Esophagus squamous epithelium (tissue), 5 donors: ENCODE data around the gene NFE2. TPM values are rescaled to one million over a fixed set of nuclear protein-coding genes. Genes with fewer than 3 reads are reported as not detected.
"Not testable (repeated sequence)": the region's sequence is repeated elsewhere in the genome, so short reads cannot be mapped to it uniquely, and the experiment has no call there.

Source experiments
- DNase-seq: peaks from one replicate; lab custom pipeline; 2025; lab: John Stamatoyannopoulos, UW
- H3K27ac ChIP-seq, 4 donors: fragments of 200-600 bp; sonication (generic); one replicate each; pipeline ENCODE4 v1.5.1; 2016 to 2019; ENCODE audit warnings: mild to moderate bottlenecking in 1 of 4
- H3K27me3 ChIP-seq, 4 donors: fragments of 200-600 bp; sonication (generic); 1 replicate in 3 of 4; 2 replicates in 1 of 4; pipeline versions ENCODE4 v1.5.1 to v1.6.0; 2017 to 2021; ENCODE audit warnings: antibody characterized with exemption in 1 of 4
- H3K36me3 ChIP-seq, 3 donors: fragments of 200-600 bp; sonication (generic); one replicate each; pipeline ENCODE4 v1.5.1; 2016 to 2019
- H3K4me1 ChIP-seq, 3 donors: fragments of 200-600 bp; sonication (generic); one replicate each; pipeline ENCODE4 v1.5.1; 2017 to 2019
- H3K4me3 ChIP-seq, 4 donors: fragments of 200-600 bp; sonication (generic); 1 replicate in 3 of 4; 2 replicates in 1 of 4; pipeline ENCODE4 v1.5.1; 2016 to 2019; ENCODE audit warnings: mild to moderate bottlenecking in 2 of 4, moderate library complexity in 1 of 4
- H3K9me3 ChIP-seq, 3 donors: fragments of 200-600 bp; sonication (generic); one replicate each; pipeline ENCODE4 v1.5.1; 2016 to 2019
- CTCF ChIP-seq, 6 experiments: fragments of 450-650 bp in 4 of 6; fragments of 200-600 bp in 2 of 6; sonication (generic) in 2 of 6; IDR thresholded peaks; one replicate each; pipeline ENCODE4 v1.5.1; 2016 to 2019; ENCODE audit warnings: antibody characterized with exemption in 6 of 6, mild to moderate bottlenecking in 4 of 6, moderate library complexity in 4 of 6
- POLR2A ChIP-seq, 4 donors: fragments of 450-650 bp; IDR thresholded peaks; one replicate each; pipeline ENCODE4 v1.6.1; 2017; ENCODE audit warnings: antibody characterized with exemption in 4 of 4, mild to moderate bottlenecking in 4 of 4, moderate library complexity in 3 of 4
- WGBS, 2 donors: methylation state at CpG; one replicate each; pipeline ENCODE4 v1.1.5; 2018; 5-methylcytosine and 5-hydroxymethylcytosine counted together
- intact Hi-C: fragments of 100-400 bp; cut with DNase I; formaldehyde crosslinking; loops from one replicate; pipeline ENCODE4 v1.15.0; 2022
- total RNA-seq, 4 donors: library from RNA; depleted of rRNA; stranded (reverse); fragments of >200 nt; gene quantifications; one replicate each; pipeline ENCODE4 v1.1.0, GENCODE V29; 2016
- donor health status: DM: yes; HTN: yes; CAD: no.

The NFE2 gene
- total RNA-seq, 4 donors from 2014 or later: 0.15 to 0.44 (median 0.38) TPM; not detected in 1

DNA sequence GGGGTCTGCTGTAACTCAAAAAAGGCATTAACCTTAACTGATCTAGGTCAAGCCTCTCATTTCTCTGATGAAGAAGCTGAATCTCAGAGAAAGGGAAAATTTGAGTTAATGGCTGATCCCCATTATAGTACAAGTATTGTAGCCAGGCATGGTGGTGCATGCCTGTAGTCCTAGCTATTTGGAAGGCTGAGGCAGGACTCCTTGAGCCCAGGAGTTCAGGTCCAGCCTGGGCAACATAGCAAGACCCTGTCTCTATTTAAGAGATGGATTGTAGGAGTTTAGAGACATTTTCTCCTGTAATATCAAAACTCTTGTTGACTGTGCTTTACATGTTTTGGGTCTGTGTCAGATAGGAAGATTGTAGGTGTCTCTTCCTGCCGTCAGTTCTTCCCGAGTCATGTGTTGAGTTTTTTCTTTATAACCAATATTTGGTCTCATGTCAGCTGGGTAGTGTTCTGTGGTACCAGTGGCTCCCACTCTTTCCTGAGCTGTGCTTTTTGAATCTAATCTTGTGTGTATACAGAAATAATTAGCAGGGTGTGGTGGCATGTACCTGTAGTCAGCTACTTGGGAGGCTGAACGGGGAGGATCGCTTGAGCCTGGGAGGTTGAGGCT, 32.7 kb upstream of the NFE2 start:
- TF ChIP-seq POLR2A (IDR thresholded peaks at IDR 0.05): no peak
- peaks cover 0 to 12% (median 0%) of the 10 kb centered on the region in 3 donors for H3K36me3 ChIP-seq
- H3K27ac ChIP-seq: no peak overlapping the region
- H3K9me3 ChIP-seq: no peaks in the 10 kb centered on the region
- H3K27me3 ChIP-seq: no peaks in the 10 kb centered on the region
- H3K4me1 ChIP-seq: peaks cover 14 to 68% (median 18%) of the 10 kb centered on the region in 3 donors
- intact Hi-C loops: no loop called here
- H3K4me3 ChIP-seq: no peak overlapping the region
- no peak for DNase-seq
- 93 to 96% methylated on average over 4 of the region's 4 CpGs for WGBS, 2 donors

DNA sequence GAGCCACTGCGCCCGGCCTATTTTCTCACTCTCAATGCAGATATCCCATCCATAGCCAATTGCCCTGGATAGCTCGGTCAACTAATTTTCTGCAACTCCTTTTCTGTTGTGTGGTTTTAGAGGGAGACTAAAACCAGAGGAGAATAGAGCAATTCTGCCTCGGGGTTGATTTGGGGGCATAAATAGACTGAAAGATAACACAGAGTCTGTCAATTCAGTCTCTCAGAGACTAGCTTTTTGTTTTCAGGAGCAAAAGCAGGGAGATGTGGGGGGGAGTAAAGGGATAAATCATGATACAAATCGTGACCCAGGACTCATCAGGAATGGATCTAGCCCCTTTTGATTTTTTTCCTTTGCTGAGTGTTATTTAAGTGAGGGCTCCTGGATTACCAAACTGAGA, 30.6 kb upstream of the NFE2 start:
- WGBS, 2 donors: 80 to 95% methylated on average over 4 to 5 of the region's 5 CpGs
- Histone ChIP-seq H3K4me3 (no peak overlapping the region), H3K4me1 (peaks cover 6 to 68% (median 11%) of the 10 kb centered on the region in 3 donors), H3K27ac (no peak overlapping the region), H3K27me3 (no peaks in the 10 kb centered on the region), H3K36me3 (peaks cover 0 to 12% (median 0%) of the 10 kb centered on the region in 3 donors), H3K9me3 (no peaks in the 10 kb centered on the region)
- TF ChIP-seq CTCF (IDR thresholded peaks at IDR 0.05): no peak
- no peak for TF ChIP-seq POLR2A (IDR thresholded peaks at IDR 0.05)
- no peak for DNase-seq
- intact Hi-C loops: no loop called here

DNA sequence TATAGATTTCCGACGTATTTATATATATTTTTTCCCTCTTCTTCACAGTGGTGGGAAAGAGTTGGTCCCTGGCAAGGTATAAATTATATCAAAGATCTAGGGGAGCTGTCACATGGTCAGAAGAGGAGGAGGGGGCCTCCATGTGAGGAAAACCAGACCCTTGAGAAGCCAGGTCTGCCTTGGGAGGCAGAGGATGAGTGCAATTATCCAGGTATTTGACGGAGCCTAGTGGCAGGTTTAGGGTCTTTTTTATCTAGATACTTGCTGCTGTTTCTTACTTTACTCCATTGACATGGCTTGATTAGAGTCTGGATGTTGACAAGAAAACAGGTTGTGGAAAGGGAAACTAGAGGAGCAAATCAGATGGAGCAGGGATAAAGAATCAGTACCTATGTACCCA, 29.6 kb upstream of the NFE2 start:
- peaks cover 6 to 74% (median 18%) of the 10 kb centered on the region in 3 donors for H3K4me1 ChIP-seq
- no peak for DNase-seq

GRCh38 chr12:54329759-54330158, 28.9 kb upstream of the NFE2 start:
- Histone ChIP-seq H3K27ac (no peak overlapping the region), H3K9me3 (no peaks in the 10 kb centered on the region), H3K27me3 (no peaks in the 10 kb centered on the region), H3K4me1 (peaks cover 6 to 69% (median 18%) of the 10 kb centered on the region in 3 donors), H3K36me3 (peaks cover 0 to 12% (median 0%) of the 10 kb centered on the region in 3 donors), H3K4me3 (no peak overlapping the region)
- DNase-seq: no peak
- WGBS, 2 donors: 86 to 89% methylated on average over 5 of the region's 5 CpGs
- no peak for TF ChIP-seq CTCF (IDR thresholded peaks at IDR 0.05)
- TF ChIP-seq POLR2A (IDR thresholded peaks at IDR 0.05): no peak
- intact Hi-C loops: no loop called here

More for the DNA sequence above, 29.6 kb upstream of the NFE2 start:
- WGBS, 2 donors: 76 to 92% methylated on average over 3 of the region's 3 CpGs
- peaks cover 0 to 12% (median 0%) of the 10 kb centered on the region in 3 donors for H3K36me3 ChIP-seq
- TF ChIP-seq POLR2A (IDR thresholded peaks at IDR 0.05) (no peak), CTCF (IDR thresholded peaks at IDR 0.05) (no peak)
- H3K4me3 ChIP-seq: no peak overlapping the region
- intact Hi-C loops: no loop called here
- no peaks in the 10 kb centered on the region for H3K27me3 ChIP-seq
- H3K27ac ChIP-seq: peak overlapping the region in 2 of 4 donors; percentile 24 to 29
- no peaks in the 10 kb centered on the region for H3K9me3 ChIP-seq

DNA sequence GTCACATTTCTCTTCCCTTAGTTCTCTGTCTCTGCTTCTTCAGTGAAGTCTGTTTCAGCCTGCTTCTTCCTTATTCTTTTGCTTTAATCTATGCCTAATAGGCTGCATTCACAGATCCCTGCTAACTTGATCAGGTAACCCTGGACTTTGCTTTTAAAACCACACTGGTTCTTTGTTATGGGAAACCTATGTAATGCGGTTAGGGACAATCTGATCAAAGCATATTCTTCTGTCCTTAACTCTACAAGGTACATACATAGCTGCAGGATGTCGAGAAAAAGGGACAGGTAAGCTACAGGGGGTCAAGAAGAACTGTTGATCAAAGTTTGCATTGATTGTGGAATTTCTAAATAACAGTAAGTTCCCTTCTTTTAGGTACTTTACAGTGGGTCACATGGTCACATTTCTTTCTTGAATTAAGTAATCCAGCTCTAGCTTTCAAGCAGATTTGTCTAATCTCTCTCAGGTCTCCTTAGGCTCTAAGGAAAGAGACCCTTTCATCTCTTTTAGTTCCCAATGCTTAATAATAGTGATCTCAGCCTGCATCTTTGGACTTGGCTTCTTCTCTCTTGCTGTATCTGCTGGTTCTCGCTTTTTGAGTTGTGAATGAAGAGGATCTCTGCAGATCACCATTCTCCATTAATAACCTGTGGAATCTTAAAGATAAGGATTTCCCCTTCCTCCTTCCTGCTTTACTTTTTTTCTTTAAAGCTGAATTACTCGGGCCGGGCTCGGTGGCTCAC, 28.0 kb upstream of the NFE2 start:
- 77 to 88% methylated on average over 5 to 6 of the region's 6 CpGs for WGBS, 2 donors

DNA sequence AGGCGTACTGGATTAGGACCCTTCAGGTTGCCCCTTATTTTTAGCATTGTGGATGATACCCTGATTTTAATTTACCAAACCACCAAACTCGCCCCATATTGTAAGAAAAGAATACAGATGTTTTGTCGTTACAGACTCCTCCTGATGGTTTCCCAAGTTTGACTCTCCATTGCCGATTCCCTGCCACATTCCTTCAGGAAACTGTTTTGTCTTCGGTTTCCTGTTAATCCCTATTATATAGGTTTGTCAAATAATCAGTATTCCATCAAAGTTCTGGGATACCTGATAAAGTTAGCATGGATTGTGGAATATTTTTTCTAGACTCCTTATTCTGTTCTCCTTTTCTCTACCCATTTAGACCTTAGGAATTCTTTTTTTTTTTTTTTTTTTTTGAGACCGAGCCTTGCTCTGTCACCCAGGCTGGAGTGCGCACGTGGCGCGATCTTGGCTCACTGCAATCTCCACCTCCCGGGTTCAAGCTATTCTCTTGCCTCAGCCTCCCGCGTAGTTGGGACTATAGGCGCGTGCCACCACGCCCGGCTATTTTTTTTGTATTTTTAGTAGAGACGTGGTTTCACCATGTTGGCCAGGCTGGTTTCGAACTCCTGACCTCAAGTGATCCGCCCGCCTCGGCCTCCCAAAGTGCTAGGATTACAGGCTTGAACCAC, 24.8 kb upstream of the NFE2 start:
- intact Hi-C loops, DNase-seq, H3K27me3 ChIP-seq, H3K9me3 ChIP-seq: not testable (repeated sequence)
- WGBS, 2 donors: 32 to 43% methylated on average over 18 to 22 of the region's 22 CpGs
- peak overlapping the region; percentile 73 to 93 (median 82) for H3K4me3 ChIP-seq
- peaks cover 6 to 56% (median 15%) of the 10 kb centered on the region in 3 donors for H3K4me1 ChIP-seq
- peak overlapping the region; percentile 88 to 96 (median 92) for H3K27ac ChIP-seq
- peaks cover 0 to 12% (median 0%) of the 10 kb centered on the region in 3 donors for H3K36me3 ChIP-seq

More for the DNA sequence above, 28.0 kb upstream of the NFE2 start:
- no peak for DNase-seq
- no peaks in the 10 kb centered on the region for H3K27me3 ChIP-seq
- peak overlapping the region in 2 of 4 donors; percentile 60 to 74 for H3K27ac ChIP-seq
- no peak for TF ChIP-seq CTCF (IDR thresholded peaks at IDR 0.05)
- no peak for TF ChIP-seq POLR2A (IDR thresholded peaks at IDR 0.05)
- peaks cover 0 to 12% (median 0%) of the 10 kb centered on the region in 3 donors for H3K36me3 ChIP-seq
- H3K4me3 ChIP-seq: no peak overlapping the region
- no peaks in the 10 kb centered on the region for H3K9me3 ChIP-seq
- intact Hi-C loops: no loop called here
- peaks cover 6 to 74% (median 18%) of the 10 kb centered on the region in 3 donors for H3K4me1 ChIP-seq
